ENCODE data around the gene TRAF4. TPM values are rescaled to one million over a fixed set of nuclear protein-coding genes. Genes with fewer than 3 reads are reported as not detected.

TRAF4 gene
- total RNA-seq, 1 experiment from 2014 or later, result 127 TPM

GRCh38 chr17:28728364-28729200 lies 15.2 kb upstream of the TRAF4 start, which contains the start of gene NEK8:
NEK8 (plus strand) TSS chr17:28728788; CDS start chr17:28728814, 26 bp downstream.
- peak within 1 kb of the TSS; percentile 47 for H2AFZ ChIP-seq (ENCODE audit: low read depth, low read length, poor library complexity, severe bottlenecking)
- peak; percentile 42 for ATAC-seq

GRCh38 chr17:28729950-28730330 lies 13.9 kb upstream of the TRAF4 start:
- H2AFZ ChIP-seq (ENCODE audit: low read depth, low read length, poor library complexity, severe bottlenecking), result no peak overlapping the region
- no peaks in the 10 kb centered on the region for H3K36me3 ChIP-seq (ENCODE audit: control insufficient read depth in 1 of 2, insufficient read depth in 2 of 2, low read length in 2 of 2)
- ChIA-PET RAD21 (ENCODE audit: low non-redundant PET in 1 of 2, low total read pairs in 2 of 2, uncharacterized antibody in 2 of 2, unreplicated experiment in 2 of 2) (no interaction called here), CTCF (interaction anchor here (0.7 to 5.2 kb wide), 3 partner anchors 18 to 895 kb away, joined by 3 to 207 read pairs (median 40); partner anchors contain the start of gene TRAF4), POLR2A (interaction anchor here (2.5 to 5.4 kb wide), 2 partner anchors 10 to 18 kb away, joined by 34 to 149 read pairs; partner anchors contain the start of genes RPL23A and TRAF4)
- peaks cover 22 to 49% of the 10 kb centered on the region in 2 experiments for H3K4me1 ChIP-seq (ENCODE audit: control insufficient read depth in 1 of 2, insufficient read depth in 2 of 2, low read length in 2 of 2)
- H3K9me3 ChIP-seq (ENCODE audit: control insufficient read depth in 1 of 2, insufficient read depth in 1 of 2, low read depth in 1 of 2, low read length in 2 of 2), result no peaks in the 10 kb centered on the region
- BruUV-seq (replicated peaks), result no TSS peak
- 0 out of 2 replicates have a peak, but pooled peaks cover 4% of the 10 kb centered on the region for H4K20me1 ChIP-seq (ENCODE audit: insufficient read depth)
- no peak overlapping the region for H3K9ac ChIP-seq (ENCODE audit: low read length)
- H3K4me3 ChIP-seq (replicated peaks in 1 of 2; ENCODE audit: low read depth in 1 of 2, low read length in 2 of 2), result no peak overlapping the region
- no peaks in the 10 kb centered on the region; the same call in 1 of the 2 replicates for H3K79me2 ChIP-seq (ENCODE audit: insufficient read depth, low read length)
- DNase-seq (ENCODE audit: low read depth, low spot score) (no peak), ATAC-seq (no peak)
- peak overlapping the region; percentile 89 for H3K27ac ChIP-seq (ENCODE audit: low read depth, low read length)
- 0 out of 2 replicates have a peak overlapping the region, but pooled peaks have one; percentile 99 for H3K4me2 ChIP-seq (ENCODE audit: low read length)
- H3K27me3 ChIP-seq (ENCODE audit: insufficient read depth, low read length), result no peaks in the 10 kb centered on the region
- H3K9me2 ChIP-seq (ENCODE audit: insufficient read depth), result no peaks in the 10 kb centered on the region
- TF ChIP-seq, protein P1, sequence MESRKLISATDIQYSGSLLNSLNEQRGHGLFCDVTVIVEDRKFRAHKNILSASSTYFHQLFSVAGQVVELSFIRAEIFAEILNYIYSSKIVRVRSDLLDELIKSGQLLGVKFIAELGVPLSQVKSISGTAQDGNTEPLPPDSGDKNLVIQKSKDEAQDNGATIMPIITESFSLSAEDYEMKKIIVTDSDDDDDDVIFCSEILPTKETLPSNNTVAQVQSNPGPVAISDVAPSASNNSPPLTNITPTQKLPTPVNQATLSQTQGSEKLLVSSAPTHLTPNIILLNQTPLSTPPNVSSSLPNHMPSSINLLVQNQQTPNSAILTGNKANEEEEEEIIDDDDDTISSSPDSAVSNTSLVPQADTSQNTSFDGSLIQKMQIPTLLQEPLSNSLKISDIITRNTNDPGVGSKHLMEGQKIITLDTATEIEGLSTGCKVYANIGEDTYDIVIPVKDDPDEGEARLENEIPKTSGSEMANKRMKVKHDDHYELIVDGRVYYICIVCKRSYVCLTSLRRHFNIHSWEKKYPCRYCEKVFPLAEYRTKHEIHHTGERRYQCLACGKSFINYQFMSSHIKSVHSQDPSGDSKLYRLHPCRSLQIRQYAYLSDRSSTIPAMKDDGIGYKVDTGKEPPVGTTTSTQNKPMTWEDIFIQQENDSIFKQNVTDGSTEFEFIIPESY (IDR thresholded peaks at IDR 0.05; ENCODE audit: extremely low read depth, insufficient replicate concordance, low read length), result no peak
- TF ChIP-seq POLR2AphosphoS5 (IDR thresholded peaks at IDR 0.05; ENCODE audit: low read depth, low read length), result no peak
- TF ChIP-seq ZNF274 (IDR thresholded peaks at IDR 0.05; ENCODE audit: low read depth, low read length), result no peak
- TF ChIP-seq CBX3 (IDR thresholded peaks at IDR 0.05; ENCODE audit: low read depth), result no peak
- no peak for TF ChIP-seq FOSL1 (IDR thresholded peaks at IDR 0.05; ENCODE audit: low read depth)
- no peak for TF ChIP-seq RAD21 (IDR thresholded peaks at IDR 0.05; ENCODE audit: low read depth)
- no peak for TF ChIP-seq TCF7L2 (IDR thresholded peaks at IDR 0.05; ENCODE audit: borderline replicate concordance, extremely low read depth, insufficient read depth, insufficient read length)
- TF ChIP-seq EZH2phosphoT487 (IDR thresholded peaks at IDR 0.05; ENCODE audit: borderline replicate concordance), result no peak
- TF ChIP-seq MAX (IDR thresholded peaks at IDR 0.05), result no peak
- intact Hi-C loops (cut with micrococcal nuclease), result loop anchor here (5.0 kb wide), 1 partner anchor 382 kb away; no protein-coding TSS in a partner anchor

More at GRCh38 chr17:28728364-28729200, 15.2 kb upstream of the TRAF4 start, which contains the start of gene NEK8:
- Histone ChIP-seq H3K4me3 (replicated peaks in 1 of 2; ENCODE audit: low read depth in 1 of 2, low read length in 2 of 2) (peak within 1 kb of the TSS; percentile 59 to 71), H3K27ac (ENCODE audit: low read depth, low read length) (peak within 1 kb of the TSS; percentile 89), H3K9me2 (ENCODE audit: insufficient read depth) (no peaks in the 10 kb centered on the region), H3K9ac (ENCODE audit: low read length) (peak within 1 kb of the TSS; percentile 90), H3K9me3 (ENCODE audit: control insufficient read depth in 1 of 2, insufficient read depth in 1 of 2, low read depth in 1 of 2, low read length in 2 of 2) (no peaks in the 10 kb centered on the region), H3K4me1 (ENCODE audit: control insufficient read depth in 1 of 2, insufficient read depth in 2 of 2, low read length in 2 of 2) (peaks cover 26 to 58% of the 10 kb centered on the region in 2 experiments), H3K36me3 (ENCODE audit: control insufficient read depth in 1 of 2, insufficient read depth in 2 of 2, low read length in 2 of 2) (peaks cover 2 to 8% of the 10 kb centered on the region in 2 experiments; a peak in 2 of 4 replicates), H4K20me1 (ENCODE audit: insufficient read depth) (0 out of 2 replicates have a peak, but pooled peaks cover 4% of the 10 kb centered on the region), H3K27me3 (ENCODE audit: insufficient read depth, low read length) (no peaks in the 10 kb centered on the region), H3K4me2 (ENCODE audit: low read length) (peak within 1 kb of the TSS; percentile 99), H3K79me2 (ENCODE audit: insufficient read depth, low read length) (peaks cover 11% of the 10 kb centered on the region)
- ChIA-PET POLR2A (interaction anchor here (1.0 to 5.4 kb wide), 12 partner anchors 9 to 448 kb away, joined by 3 to 149 read pairs (median 4); partner anchors contain the start of genes FLOT2, RPL23A and TRAF4), RAD21 (ENCODE audit: low non-redundant PET in 1 of 2, low total read pairs in 2 of 2, uncharacterized antibody in 2 of 2, unreplicated experiment in 2 of 2) (interaction anchor here (0.8 to 3.3 kb wide), 6 partner anchors 14 to 151 kb away, joined by 3 to 28 read pairs (median 10); partner anchors contain the start of gene TRAF4 (in 1 of the 2)), CTCF (interaction anchor here (0.7 to 5.2 kb wide), 15 partner anchors 9 to 388 kb away, joined by 4 to 207 read pairs (median 9); partner anchors contain the start of genes FLOT2, PHF12, RPL23A and TRAF4)
- no TSS peak for BruUV-seq (replicated peaks)
- intact Hi-C loops (cut with micrococcal nuclease), result loop anchor here (5.0 kb wide), 1 partner anchor 384 kb away; no protein-coding TSS in a partner anchor
- peak; percentile 88 for DNase-seq (ENCODE audit: low read depth, low spot score)
- TF ChIP-seq ZFX (IDR thresholded peaks at IDR 0.05), result peak; percentile 29; the same call in 1 of the 2 replicates
- 0 out of 2 replicates have a peak, but pooled peaks have one; percentile 47 for TF ChIP-seq SIN3A (IDR thresholded peaks at IDR 0.05; ENCODE audit: low read depth)
- TF ChIP-seq ZNF274 (IDR thresholded peaks at IDR 0.05; ENCODE audit: low read depth, low read length), result no peak
- TF ChIP-seq MAX (IDR thresholded peaks at IDR 0.05), result peak; percentile 52; the same call in 1 of the 2 replicates
- TF ChIP-seq SP1 (IDR thresholded peaks at IDR 0.05; ENCODE audit: low read depth), result peak; percentile 63; the same call in 1 of the 2 replicates
- TF ChIP-seq POLR2AphosphoS5 (IDR thresholded peaks at IDR 0.05; ENCODE audit: low read depth, low read length), result peak; percentile 73
- TF ChIP-seq POLR2A (IDR thresholded peaks at IDR 0.05; ENCODE audit: borderline replicate concordance, extremely low read depth, insufficient read depth, insufficient read length), result no peak

Measured in HCT116 (cell line).